COR-L47 (cell line): ENCODE measurements around the gene EFCAB6.

Source experiments
- DNase-seq: peaks from one replicate; lab custom pipeline; 2025; lab: John Stamatoyannopoulos, UW

The EFCAB6 gene

GRCh38 chr22:43802897-43803495 lies 9.1 kb downstream of the EFCAB6 start:
- DNase-seq: no peak

- DNase-seq: no peak
These were observed 11.1 kb downstream of the EFCAB6 start for GRCh38 chr22:43800970-43801369.

GRCh38 chr22:43798492-43798891 lies 13.6 kb downstream of the EFCAB6 start:
- DNase-seq: no peak

GRCh38 chr22:43796567-43796966 lies 15.5 kb downstream of the EFCAB6 start:
- DNase-seq: peak; percentile 2

GRCh38 chr22:43795320-43795719 lies 16.8 kb downstream of the EFCAB6 start:
- DNase-seq: no peak

DNA sequence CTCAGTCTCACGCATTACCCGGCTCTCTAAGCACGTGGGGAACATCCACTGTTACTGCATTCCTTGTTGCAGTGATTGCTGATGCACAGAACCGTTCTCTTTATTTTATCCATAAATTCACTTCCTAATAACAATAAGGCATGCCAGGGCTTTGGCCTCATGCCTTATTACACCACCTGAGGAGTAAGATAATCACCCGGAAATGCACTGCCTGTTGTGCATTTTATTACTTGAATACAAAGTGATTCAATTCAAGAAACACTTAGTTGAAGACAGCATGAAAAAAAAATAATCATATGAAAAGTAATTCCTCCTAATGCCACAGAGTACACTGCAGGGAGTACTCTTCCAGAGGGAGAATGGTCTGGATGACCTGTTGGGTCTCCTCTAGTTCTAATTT lies 19.2 kb downstream of the EFCAB6 start:
- no peak for DNase-seq

DNA sequence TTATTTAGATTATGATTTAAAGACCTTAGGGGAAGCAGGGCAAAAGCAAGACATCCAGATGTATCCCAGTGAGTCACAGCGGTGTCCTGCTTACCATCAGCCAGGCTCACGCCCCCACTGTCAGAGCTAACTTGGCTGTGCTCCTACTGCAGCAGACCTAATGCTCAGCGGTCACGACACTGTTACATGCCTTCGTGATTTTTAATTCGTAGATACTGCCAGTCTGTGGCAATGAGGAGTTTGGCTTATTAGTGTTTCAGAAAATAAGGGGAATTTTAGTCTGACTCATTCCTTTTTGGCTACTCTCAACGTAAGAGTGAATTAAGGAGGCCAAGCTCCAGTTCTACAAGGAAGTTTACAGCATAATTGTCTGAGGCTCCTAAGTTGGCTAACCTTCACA lies 22.7 kb downstream of the EFCAB6 start:
- DNase-seq: no peak

DNA sequence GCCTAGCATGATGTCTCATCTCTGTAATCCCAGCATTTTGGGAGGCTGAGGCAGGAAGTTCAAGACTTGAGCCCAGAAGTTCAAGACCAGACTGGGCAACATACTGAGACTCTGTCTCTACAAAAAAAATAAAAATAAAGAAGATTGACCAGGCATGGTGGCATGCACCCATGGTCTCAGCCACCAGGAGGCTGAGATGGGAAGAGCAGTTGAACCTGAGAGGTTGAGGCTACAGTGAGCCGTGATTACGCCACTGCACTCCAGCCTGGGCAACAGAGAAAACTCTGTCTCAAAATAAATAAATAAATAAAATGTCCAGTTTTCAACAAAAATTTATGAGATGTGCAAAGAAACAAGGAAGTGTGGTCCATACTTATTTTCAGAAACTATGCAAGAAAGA lies 28.3 kb downstream of the EFCAB6 start:
- DNase-seq: no peak

- no peak for DNase-seq
These were observed 29.7 kb downstream of the EFCAB6 start for GRCh38 chr22:43782448-43782847.

DNA sequence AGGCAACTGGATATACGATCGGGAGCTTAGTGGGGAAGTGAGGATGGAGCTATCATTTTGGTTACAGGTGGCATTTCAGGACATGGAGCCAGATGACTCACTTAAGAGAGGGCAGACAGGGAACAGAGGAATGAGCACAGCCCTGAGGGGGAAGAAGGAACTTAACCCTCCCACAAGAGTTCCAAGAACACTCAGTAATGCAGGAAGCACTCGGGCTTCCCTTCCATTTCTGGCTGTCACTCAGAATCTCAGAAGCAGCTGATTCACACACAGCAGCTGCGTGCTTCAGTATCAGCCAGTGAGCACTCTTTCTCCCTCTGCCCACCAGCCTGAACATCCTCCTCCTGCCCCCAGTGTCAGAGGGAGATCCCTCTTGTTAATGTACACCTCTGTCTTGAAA lies 34.8 kb downstream of the EFCAB6 start:
- DNase-seq: no peak

DNA sequence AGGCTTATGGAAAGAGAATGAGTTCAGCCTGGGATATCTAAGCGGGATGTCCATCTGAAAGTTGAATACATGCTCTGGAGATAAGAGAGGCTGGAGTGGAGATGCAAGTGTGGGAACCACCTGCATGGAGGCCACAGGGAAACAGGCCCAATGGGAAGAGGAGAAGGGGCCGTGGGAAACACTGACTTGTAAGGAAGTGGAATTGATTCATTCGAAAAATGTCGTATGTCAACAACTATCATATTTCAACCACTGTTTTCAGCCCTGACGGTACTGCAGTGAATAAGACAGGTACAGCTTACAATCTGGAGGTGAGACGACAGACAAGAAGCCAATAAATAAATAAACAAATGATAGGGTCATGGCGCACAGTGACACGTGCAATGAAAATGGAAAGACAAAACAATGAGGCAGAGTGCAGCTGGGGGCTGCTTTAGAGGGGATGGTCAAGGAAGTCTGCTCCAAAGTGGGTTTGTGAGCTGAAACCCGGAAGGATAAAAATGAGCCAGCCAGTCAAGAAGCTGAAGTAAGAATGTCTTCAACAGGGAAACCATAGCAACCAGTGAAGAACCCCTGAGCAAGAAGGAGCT lies 35.9 kb downstream of the EFCAB6 start:
- DNase-seq: no peak

DNA sequence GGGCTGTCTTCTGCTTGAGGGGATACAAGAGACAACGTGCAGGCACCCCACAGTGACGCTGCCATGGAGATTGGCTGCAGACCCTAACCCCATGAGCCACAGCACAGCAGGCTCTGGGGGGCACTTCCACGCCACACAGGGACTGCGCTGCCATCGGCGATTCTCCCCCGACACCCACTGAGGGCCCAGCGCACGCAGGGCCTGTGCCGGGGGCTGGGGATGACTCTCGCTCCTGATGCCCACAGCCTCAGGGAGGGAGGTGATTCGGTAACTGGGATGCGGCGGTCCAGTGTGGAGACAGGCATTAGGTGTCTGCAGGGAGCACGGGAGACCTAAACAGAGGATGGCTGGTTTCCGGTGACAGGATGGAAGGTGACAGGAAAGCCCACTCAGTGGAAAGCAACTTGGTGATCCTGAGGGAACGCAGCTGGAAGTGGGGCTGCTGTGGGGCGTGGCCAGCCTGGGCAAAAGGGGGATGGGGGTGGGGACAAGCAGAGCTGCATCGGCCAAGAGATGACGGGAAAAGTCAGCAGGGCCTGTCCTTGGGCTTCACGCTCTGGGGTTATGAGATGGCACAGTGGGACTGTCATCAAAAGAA lies 37.7 kb downstream of the EFCAB6 start:
- DNase-seq: no peak

GRCh38 chr22:43772831-43773230 lies 39.3 kb downstream of the EFCAB6 start:
- DNase-seq: no peak

- DNase-seq: no peak
These were observed 56.7 kb downstream of the EFCAB6 start for GRCh38 chr22:43755452-43755851.

DNA sequence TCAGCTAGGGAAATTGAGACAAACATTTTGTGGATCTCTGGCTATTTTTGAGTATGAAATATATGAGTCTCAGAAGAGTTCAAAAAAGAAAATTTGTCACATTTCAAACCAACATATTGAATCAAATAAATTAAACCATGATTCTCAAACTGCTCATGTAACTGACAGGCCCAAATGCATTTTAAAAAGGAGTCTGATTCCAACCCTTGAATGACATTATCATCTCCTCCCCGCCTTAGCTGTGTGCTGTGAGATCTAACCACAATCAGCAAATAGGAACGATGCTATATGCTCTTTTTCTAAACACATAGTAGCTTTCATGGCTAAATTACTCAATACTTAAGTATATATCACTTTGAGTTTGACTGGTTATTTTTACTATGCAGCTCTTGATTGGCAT lies 57.1 kb downstream of the EFCAB6 start:
- no peak for DNase-seq

GRCh38 chr22:43754176-43754575 lies 57.9 kb downstream of the EFCAB6 start:
- no peak for DNase-seq

- no peak for DNase-seq
These were observed 58.4 kb downstream of the EFCAB6 start for GRCh38 chr22:43753688-43754087.

- DNase-seq: no peak
These were observed 61.4 kb downstream of the EFCAB6 start for GRCh38 chr22:43750751-43751150.

DNA sequence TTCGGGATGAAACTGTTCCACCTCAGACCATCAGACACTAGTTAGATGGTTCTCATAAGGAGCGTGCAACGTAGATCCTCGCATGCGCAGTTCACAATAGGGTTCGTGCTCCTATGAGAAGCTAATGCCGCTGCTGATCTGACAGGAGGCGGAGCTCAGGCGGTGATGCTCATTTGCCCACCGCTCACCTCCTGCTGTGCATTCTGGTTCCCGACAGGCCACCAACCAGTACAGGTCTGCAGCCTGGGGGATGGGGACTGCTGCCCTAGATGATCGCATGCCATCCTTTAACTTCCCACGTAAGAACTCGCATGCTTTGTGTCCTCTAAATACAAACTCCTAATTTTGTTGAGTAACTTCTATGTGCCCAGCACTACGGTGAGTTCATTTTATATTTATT lies 62.6 kb downstream of the EFCAB6 start:
- no peak for DNase-seq

GRCh38 chr22:43747877-43748276 lies 64.2 kb downstream of the EFCAB6 start:
- no peak for DNase-seq

- DNase-seq: no peak
These were observed 65.0 kb downstream of the EFCAB6 start for GRCh38 chr22:43747058-43747457.

DNA sequence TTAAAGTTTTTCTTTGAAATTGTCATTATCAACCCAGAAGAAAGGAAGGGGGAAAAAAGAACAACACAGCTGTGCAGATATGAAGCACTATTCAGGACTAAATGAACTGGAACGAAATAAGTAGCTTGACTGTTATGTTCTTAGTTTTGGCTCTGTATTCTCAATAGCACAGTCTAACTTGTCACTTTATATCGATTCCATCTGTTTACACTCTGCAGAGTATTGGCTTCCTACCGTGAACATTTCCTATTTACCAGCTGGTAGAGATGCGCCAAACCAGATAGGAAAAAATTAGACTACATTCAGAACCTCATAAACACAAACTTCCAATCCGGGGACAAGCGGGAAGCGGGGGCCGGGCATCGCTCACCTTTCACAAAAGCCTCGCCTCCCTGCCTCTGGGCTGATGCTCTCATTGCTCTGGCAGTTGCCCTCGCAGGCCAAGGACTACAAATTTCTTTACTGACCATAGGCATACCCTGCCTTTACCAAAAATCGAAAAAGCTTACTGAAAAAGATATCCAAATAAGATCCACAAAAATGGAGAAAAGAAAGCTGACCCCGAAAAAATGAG lies 66.2 kb downstream of the EFCAB6 start:
- DNase-seq: no peak

DNA sequence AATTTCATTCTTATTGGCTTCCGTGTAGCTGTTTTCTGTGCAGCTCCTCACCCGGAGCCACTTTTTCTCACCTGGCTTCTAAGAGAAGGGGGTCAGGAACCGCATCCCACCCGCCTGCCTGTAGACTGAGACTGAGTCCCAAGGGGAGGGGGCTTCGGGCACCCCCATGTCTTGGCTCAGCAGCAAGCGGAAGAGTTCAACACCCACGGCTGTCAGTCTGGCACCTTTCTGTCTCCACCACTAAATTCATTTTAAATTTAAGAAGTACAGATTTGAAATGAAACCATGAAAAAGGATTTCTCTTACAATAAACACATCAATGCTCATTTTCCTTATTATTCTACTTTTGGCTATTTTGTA lies 66.7 kb downstream of the EFCAB6 start:
- no peak for DNase-seq
